ENCODE data around the gene PAPSS2.

- TF ChIP-seq YY1 (IDR thresholded peaks at IDR 0.05; ENCODE audit: extremely low read depth, insufficient replicate concordance, low read depth, low read length), result no peak
- TF ChIP-seq EZH2 (IDR thresholded peaks at IDR 0.05), result no peak
- TF ChIP-seq CTCF (IDR thresholded peaks at IDR 0.05 in 2 of 3, conservative IDR thresholded peaks at IDR 0.05 in 1 of 3; ENCODE audit: borderline replicate concordance in 1 of 3, insufficient read depth in 1 of 3, low read depth in 2 of 3, low read length in 2 of 3), result no peak
- no peak for TF ChIP-seq ZFX (IDR thresholded peaks at IDR 0.05)
- TF ChIP-seq POLR2A (IDR thresholded peaks at IDR 0.05; ENCODE audit: borderline replicate concordance, extremely low read depth, insufficient read depth, insufficient read length), result no peak
- no peak for TF ChIP-seq ATF3 (IDR thresholded peaks at IDR 0.05)
- no peak for TF ChIP-seq POLR2AphosphoS5 (IDR thresholded peaks at IDR 0.05; ENCODE audit: low read depth, low read length)
- TF ChIP-seq SIN3A (IDR thresholded peaks at IDR 0.05; ENCODE audit: low read depth), result no peak
- TF ChIP-seq MAX (IDR thresholded peaks at IDR 0.05), result no peak
- no peak for TF ChIP-seq EGR1 (IDR thresholded peaks at IDR 0.05; ENCODE audit: low read depth)
- no peak for TF ChIP-seq EZH2phosphoT487 (IDR thresholded peaks at IDR 0.05; ENCODE audit: borderline replicate concordance)
Measured at GRCh38 chr10:87642486-87642885, 17.2 kb upstream of the PAPSS2 start.
